Anterior cingulate cortex (tissue), 58 donors: ENCODE measurements around the gene TSPAN14.

Experiments
- DNase-seq, 58 donors: peaks; one replicate each; lab custom pipeline; 2025; lab: John Stamatoyannopoulos, UW

TSPAN14 gene

GRCh38 chr10:80421050-80421706, 32.9 kb upstream of the TSPAN14 start:
- no peak for DNase-seq

GRCh38 chr10:80421707-80422536, 32.2 kb upstream of the TSPAN14 start:
- no peak for DNase-seq

- no peak for DNase-seq
These were observed 28.2 kb upstream of the TSPAN14 start for GRCh38 chr10:80425901-80426300.

- no peak for DNase-seq
These were observed 26.6 kb upstream of the TSPAN14 start for GRCh38 chr10:80427541-80427940.

- DNase-seq, result no peak
These were observed 24.6 kb upstream of the TSPAN14 start for GRCh38 chr10:80429521-80429973.

GRCh38 chr10:80433134-80433533, 21.0 kb upstream of the TSPAN14 start:
- DNase-seq, result no peak

- DNase-seq, result no peak
These were observed 17.5 kb upstream of the TSPAN14 start for GRCh38 chr10:80436446-80437098.

GRCh38 chr10:80437227-80437626, 16.9 kb upstream of the TSPAN14 start:
- no peak for DNase-seq

GRCh38 chr10:80441831-80442230, 12.3 kb upstream of the TSPAN14 start:
- no peak for DNase-seq

GRCh38 chr10:80442879-80443278, 11.2 kb upstream of the TSPAN14 start:
- no peak for DNase-seq

- peak in 1 of 58 donors; percentile 10 for DNase-seq
These were observed 10.6 kb upstream of the TSPAN14 start for GRCh38 chr10:80443531-80443974.

- no peak for DNase-seq
These were observed 10.0 kb upstream of the TSPAN14 start for GRCh38 chr10:80444124-80444523.

- DNase-seq, result peak in 51 of 58 donors; percentile 27 to 83 (median 60)
These were observed 9.3 kb upstream of the TSPAN14 start for GRCh38 chr10:80444646-80445319.

- no peak for DNase-seq
These were observed 6.5 kb upstream of the TSPAN14 start for GRCh38 chr10:80447436-80448190.

- DNase-seq, result peak in 1 of 58 donors; percentile 38
These were observed 5.7 kb upstream of the TSPAN14 start for GRCh38 chr10:80448209-80448942.

- DNase-seq, result no peak
These were observed 4.6 kb upstream of the TSPAN14 start for GRCh38 chr10:80449520-80449919.

GRCh38 chr10:80451132-80451531, 3.0 kb upstream of the TSPAN14 start:
- no peak for DNase-seq

- no peak for DNase-seq
These were observed 2.0 kb upstream of the TSPAN14 start for GRCh38 chr10:80452069-80452468.

- DNase-seq, result no peak
These were observed 1.5 kb upstream of the TSPAN14 start for GRCh38 chr10:80452640-80453039.
